ENCODE measurements around the gene PHAF1. TPM values are rescaled to one million over a fixed set of nuclear protein-coding genes. Genes with fewer than 3 reads are reported as not detected.

Gene PHAF1
- total RNA-seq, 1 donor from 2014 or later: 14.9 TPM

- no peak for TF ChIP-seq CTCF (IDR thresholded peaks at IDR 0.05)
- Mint-ChIP-seq H3K4me1 (ENCODE audit: low read depth) (peaks cover 21% of the 10 kb centered on the region), H3K36me3 (ENCODE audit: low read depth) (peaks cover 19% of the 10 kb centered on the region), H3K4me3 (ENCODE audit: unreplicated experiment) (no peak overlapping the region), H3K27ac (ENCODE audit: unreplicated experiment) (peak overlapping the region; percentile 24), H3K27me3 (ENCODE audit: low read depth) (no peaks in the 10 kb centered on the region), H3K9me3 (ENCODE audit: low read depth) (no peaks in the 10 kb centered on the region)
- DNase-seq (ENCODE audit: low spot score): peak; percentile 67
Measured at GRCh38 chr16:67146523-67147357, 37.0 kb downstream of the PHAF1 start.

- TF ChIP-seq CTCF (IDR thresholded peaks at IDR 0.05): no peak
- Mint-ChIP-seq H3K27ac (ENCODE audit: unreplicated experiment) (no peak overlapping the region), H3K4me1 (ENCODE audit: low read depth) (peaks cover 21% of the 10 kb centered on the region), H3K36me3 (ENCODE audit: low read depth) (peaks cover 18% of the 10 kb centered on the region), H3K27me3 (ENCODE audit: low read depth) (no peaks in the 10 kb centered on the region), H3K4me3 (ENCODE audit: unreplicated experiment) (no peak overlapping the region), H3K9me3 (ENCODE audit: low read depth) (no peaks in the 10 kb centered on the region)
- peak; percentile 39 for DNase-seq (ENCODE audit: low spot score)
Measured at GRCh38 chr16:67147437-67148140, 37.8 kb downstream of the PHAF1 start.

GRCh38 chr16:67148221-67148620 is 38.5 kb downstream of the PHAF1 start:
- Mint-ChIP-seq H3K4me3 (ENCODE audit: unreplicated experiment) (no peak overlapping the region), H3K27me3 (ENCODE audit: low read depth) (no peaks in the 10 kb centered on the region), H3K4me1 (ENCODE audit: low read depth) (peaks cover 21% of the 10 kb centered on the region), H3K27ac (ENCODE audit: unreplicated experiment) (peak overlapping the region; percentile 65), H3K36me3 (ENCODE audit: low read depth) (peaks cover 14% of the 10 kb centered on the region), H3K9me3 (ENCODE audit: low read depth) (no peaks in the 10 kb centered on the region)
- DNase-seq (ENCODE audit: low spot score): peak; percentile 43
- no peak for TF ChIP-seq CTCF (IDR thresholded peaks at IDR 0.05)

DNA sequence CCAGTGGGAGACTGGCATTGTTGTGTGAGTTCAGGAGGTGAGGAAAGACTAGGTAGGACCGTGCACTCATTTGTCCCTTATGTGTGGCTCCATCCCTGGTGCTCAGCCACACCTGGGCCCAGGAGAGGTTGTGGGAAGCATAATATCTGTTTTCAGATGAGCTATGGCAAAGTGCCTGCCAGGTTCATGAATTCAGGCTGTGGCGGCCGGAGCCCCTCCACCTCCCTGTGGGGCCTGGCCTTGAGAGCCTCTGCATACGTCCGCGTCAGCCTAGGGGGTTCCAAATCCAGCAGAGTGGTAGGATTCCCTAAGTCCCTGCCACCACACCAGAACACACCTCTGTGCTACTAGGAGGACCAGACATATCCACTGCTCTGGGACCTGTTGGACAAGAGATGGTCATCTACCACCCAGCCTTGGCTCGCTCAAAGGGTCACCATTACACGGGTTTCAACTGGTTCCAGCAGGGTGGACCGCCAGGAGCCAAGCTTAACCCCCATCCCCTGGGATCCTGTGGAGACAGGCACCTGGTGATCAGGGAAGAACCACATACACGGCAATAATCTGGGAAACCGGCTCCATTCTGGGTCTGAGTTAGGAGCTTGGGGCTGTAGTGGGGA is 39.0 kb downstream of the PHAF1 start:
- Mint-ChIP-seq H3K4me1 (ENCODE audit: low read depth) (peaks cover 21% of the 10 kb centered on the region), H3K36me3 (ENCODE audit: low read depth) (peaks cover 11% of the 10 kb centered on the region), H3K4me3 (ENCODE audit: unreplicated experiment) (peak overlapping the region; percentile 59), H3K9me3 (ENCODE audit: low read depth) (no peaks in the 10 kb centered on the region), H3K27ac (ENCODE audit: unreplicated experiment) (peak overlapping the region; percentile 70), H3K27me3 (ENCODE audit: low read depth) (no peaks in the 10 kb centered on the region)
- no peak for DNase-seq (ENCODE audit: low spot score)
- no peak for TF ChIP-seq CTCF (IDR thresholded peaks at IDR 0.05)

Measured in chondrocyte (in vitro differentiated cells).